Gastroesophageal sphincter (tissue), 4 donors: Measurements from ENCODE around the gene KCNMB2. TPM values are rescaled to one million over a fixed set of nuclear protein-coding genes. Genes with fewer than 3 reads are reported as not detected.

Experiments used
- ATAC-seq: fragments of 150-250 bp; one replicate; pipeline ENCODE4 v1.9.1; 2016; ENCODE audit warnings: mild to moderate bottlenecking, moderate library complexity
- H3K27ac ChIP-seq, 4 donors: fragments of 200-600 bp; sonication (generic) in 3 of 4; 1 replicate in 3 of 4; 2 replicates in 1 of 4; pipeline ENCODE4 v1.5.1; 2016 to 2019
- H3K27me3 ChIP-seq: fragments of 200-600 bp; sonication (generic); one replicate; pipeline ENCODE4 v1.5.1; 2019
- H3K36me3 ChIP-seq, 2 donors: fragments of 200-600 bp; sonication (generic); one replicate each; pipeline ENCODE4 v1.5.1; 2019; ENCODE audit warnings: control low read depth in 1 of 2
- H3K4me1 ChIP-seq, 3 donors: fragments of 200-600 bp; sonication (generic); 1 replicate in 2 of 3; 2 replicates in 1 of 3; pipeline ENCODE4 v1.5.1; 2016 to 2019; ENCODE audit warnings: control low read depth in 2 of 3
- H3K4me3 ChIP-seq, 2 donors: fragments of 200-600 bp; sonication (generic); one replicate each; pipeline ENCODE4 v1.5.1; 2019; ENCODE audit warnings: mild to moderate bottlenecking in 1 of 2, moderate library complexity in 1 of 2
- H3K9me3 ChIP-seq, 3 donors: fragments of 200-600 bp; sonication (generic); one replicate each; pipeline ENCODE4 v1.5.1; 2017 to 2019; ENCODE audit warnings: control low read depth in 2 of 3
- CTCF ChIP-seq, 4 experiments: fragments of 200-600 bp in 2 of 4; fragments of 450-650 bp in 2 of 4; sonication (generic) in 1 of 4; IDR thresholded peaks; one replicate each; pipeline ENCODE4 v1.5.1; 2017 to 2019; ENCODE audit warnings: antibody characterized with exemption in 4 of 4, mild to moderate bottlenecking in 2 of 4, moderate library complexity in 2 of 4
- EP300 ChIP-seq: sonication (generic); formaldehyde crosslinking; IDR thresholded peaks from one replicate; pipeline ENCODE4 v1.6.1; 2017; ENCODE audit warnings: antibody characterized with exemption, mild to moderate bottlenecking
- POLR2A ChIP-seq, 2 donors: fragments of 450-650 bp; IDR thresholded peaks; one replicate each; pipeline ENCODE4 v1.6.1; 2017; ENCODE audit warnings: antibody characterized with exemption in 2 of 2, mild to moderate bottlenecking in 2 of 2, moderate library complexity in 1 of 2
- POLR2AphosphoS5 ChIP-seq: sonication (generic); formaldehyde crosslinking; IDR thresholded peaks from one replicate; pipeline ENCODE4 v1.6.1; 2017; ENCODE audit warnings: antibody characterized with exemption
- WGBS, 2 donors: methylation state at CpG; one replicate each; pipeline ENCODE4 v1.1.5; 2018; ENCODE audit warnings: low coverage in 1 of 2; 5-methylcytosine and 5-hydroxymethylcytosine counted together
- total RNA-seq, 4 donors: library from RNA; depleted of rRNA; stranded (reverse); fragments of >200 nt; gene quantifications; one replicate each; pipeline ENCODE4 v1.1.0, GENCODE V29; 2016

KCNMB2 gene
- total RNA-seq, 4 donors from 2014 or later, result 1.3 TPM; not detected in 3

- H3K9me3 ChIP-seq, result no peaks in the 10 kb centered on the region
- H3K36me3 ChIP-seq, result no peaks in the 10 kb centered on the region
- TF ChIP-seq POLR2AphosphoS5 (no peak), CTCF (IDR thresholded peaks at IDR 0.05) (no peak), POLR2A (IDR thresholded peaks at IDR 0.05) (no peak), EP300 (no peak)
- no peaks in the 10 kb centered on the region for H3K4me1 ChIP-seq
- no peak for ATAC-seq
- 100% methylated on average over 2 of the region's 2 CpGs; no CpG with 5 or more reads in 1 of the 2 donors for WGBS, 2 donors
- no peak overlapping the region for H3K27ac ChIP-seq
- no peak overlapping the region for H3K4me3 ChIP-seq
- H3K27me3 ChIP-seq, result no peaks in the 10 kb centered on the region
Observed at GRCh38 chr3:178602856-178603255, 66.6 kb downstream of the KCNMB2 start.

GRCh38 chr3:178603735-178604134 lies 67.5 kb downstream of the KCNMB2 start:
- ATAC-seq, result no peak
- Histone ChIP-seq H3K27ac (no peak overlapping the region), H3K9me3 (peaks cover 0 to 3% (median 0%) of the 10 kb centered on the region in 3 donors), H3K27me3 (no peaks in the 10 kb centered on the region), H3K4me3 (no peak overlapping the region), H3K36me3 (no peaks in the 10 kb centered on the region), H3K4me1 (no peaks in the 10 kb centered on the region)
- WGBS, 2 donors, result 0 to 63% methylated on average over 1 of the region's 1 CpG
- TF ChIP-seq CTCF (IDR thresholded peaks at IDR 0.05), result no peak
- TF ChIP-seq POLR2A (IDR thresholded peaks at IDR 0.05), result no peak
- no peak for TF ChIP-seq POLR2AphosphoS5
- no peak for TF ChIP-seq EP300

- H3K27me3 ChIP-seq, result no peaks in the 10 kb centered on the region
- no peak for ATAC-seq
- no peaks in the 10 kb centered on the region for H3K36me3 ChIP-seq
- no peak for TF ChIP-seq EP300
- no peak for TF ChIP-seq CTCF (IDR thresholded peaks at IDR 0.05)
- TF ChIP-seq POLR2A (IDR thresholded peaks at IDR 0.05), result no peak
- TF ChIP-seq POLR2AphosphoS5, result no peak
- peaks cover 0 to 10% (median 0%) of the 10 kb centered on the region in 3 donors for H3K4me1 ChIP-seq
- H3K4me3 ChIP-seq, result peak overlapping the region; percentile 17 to 21
- 19 to 20% methylated on average over 1 to 3 of the region's 3 CpGs for WGBS, 2 donors
- H3K27ac ChIP-seq, result peak overlapping the region in 2 of 4 donors; percentile 21 to 30
- H3K9me3 ChIP-seq, result no peaks in the 10 kb centered on the region
Observed at GRCh38 chr3:178618197-178618596, 82.0 kb downstream of the KCNMB2 start.

- no peak for TF ChIP-seq CTCF (IDR thresholded peaks at IDR 0.05)
- TF ChIP-seq EP300, result no peak
- TF ChIP-seq POLR2A (IDR thresholded peaks at IDR 0.05), result no peak
- TF ChIP-seq POLR2AphosphoS5, result no peak
- no peaks in the 10 kb centered on the region for H3K36me3 ChIP-seq
- H3K4me1 ChIP-seq, result peaks cover 0 to 10% (median 0%) of the 10 kb centered on the region in 3 donors
- H3K9me3 ChIP-seq, result no peaks in the 10 kb centered on the region
- no peak for ATAC-seq
- H3K27me3 ChIP-seq, result no peaks in the 10 kb centered on the region
- peak overlapping the region in 1 of 4 donors; percentile 21 for H3K27ac ChIP-seq
- 0 to 21% methylated on average over 1 to 2 of the region's 2 CpGs for WGBS, 2 donors
- peak overlapping the region in 1 of 2 donors; percentile 21 for H3K4me3 ChIP-seq
Observed at GRCh38 chr3:178618896-178619295, 82.7 kb downstream of the KCNMB2 start.

- Histone ChIP-seq H3K4me1 (peaks cover 0 to 1% (median 0%) of the 10 kb centered on the region in 3 donors), H3K9me3 (no peaks in the 10 kb centered on the region), H3K27ac (no peak overlapping the region), H3K36me3 (no peaks in the 10 kb centered on the region), H3K27me3 (no peaks in the 10 kb centered on the region), H3K4me3 (no peak overlapping the region)
- no peak for ATAC-seq
- TF ChIP-seq CTCF (IDR thresholded peaks at IDR 0.05) (no peak), POLR2A (IDR thresholded peaks at IDR 0.05) (no peak), POLR2AphosphoS5 (no peak), EP300 (no peak)
- 57% methylated on average over 1 to 3 of the region's 3 CpGs for WGBS, 2 donors
Observed at GRCh38 chr3:178623666-178624255, 87.5 kb downstream of the KCNMB2 start.
